ENCODE results near the gene SDK1.
"Not testable (repeated sequence)": the region's sequence is repeated elsewhere in the genome, so short reads cannot be mapped to it uniquely, and the experiment has no call there.

Gene SDK1

GRCh38 chr7:3696113-3696512, 395.1 kb downstream of the SDK1 start:
- no peak overlapping the region for H3K27ac Mint-ChIP-seq
- no peak overlapping the region for H3K4me3 Mint-ChIP-seq
- H3K9me3 Mint-ChIP-seq = peaks cover 7% of the 10 kb centered on the region
- no peaks in the 10 kb centered on the region for H3K36me3 Mint-ChIP-seq (ENCODE audit: low read depth)
- H3K4me1 Mint-ChIP-seq = peaks cover 8% of the 10 kb centered on the region
- TF ChIP-seq, protein P1, sequence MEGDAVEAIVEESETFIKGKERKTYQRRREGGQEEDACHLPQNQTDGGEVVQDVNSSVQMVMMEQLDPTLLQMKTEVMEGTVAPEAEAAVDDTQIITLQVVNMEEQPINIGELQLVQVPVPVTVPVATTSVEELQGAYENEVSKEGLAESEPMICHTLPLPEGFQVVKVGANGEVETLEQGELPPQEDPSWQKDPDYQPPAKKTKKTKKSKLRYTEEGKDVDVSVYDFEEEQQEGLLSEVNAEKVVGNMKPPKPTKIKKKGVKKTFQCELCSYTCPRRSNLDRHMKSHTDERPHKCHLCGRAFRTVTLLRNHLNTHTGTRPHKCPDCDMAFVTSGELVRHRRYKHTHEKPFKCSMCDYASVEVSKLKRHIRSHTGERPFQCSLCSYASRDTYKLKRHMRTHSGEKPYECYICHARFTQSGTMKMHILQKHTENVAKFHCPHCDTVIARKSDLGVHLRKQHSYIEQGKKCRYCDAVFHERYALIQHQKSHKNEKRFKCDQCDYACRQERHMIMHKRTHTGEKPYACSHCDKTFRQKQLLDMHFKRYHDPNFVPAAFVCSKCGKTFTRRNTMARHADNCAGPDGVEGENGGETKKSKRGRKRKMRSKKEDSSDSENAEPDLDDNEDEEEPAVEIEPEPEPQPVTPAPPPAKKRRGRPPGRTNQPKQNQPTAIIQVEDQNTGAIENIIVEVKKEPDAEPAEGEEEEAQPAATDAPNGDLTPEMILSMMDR (IDR thresholded peaks at IDR 0.05; ENCODE audit: unreplicated experiment in 3 of 3) = no peak
- no peaks in the 10 kb centered on the region for H3K27me3 Mint-ChIP-seq (ENCODE audit: low read depth)

DNA sequence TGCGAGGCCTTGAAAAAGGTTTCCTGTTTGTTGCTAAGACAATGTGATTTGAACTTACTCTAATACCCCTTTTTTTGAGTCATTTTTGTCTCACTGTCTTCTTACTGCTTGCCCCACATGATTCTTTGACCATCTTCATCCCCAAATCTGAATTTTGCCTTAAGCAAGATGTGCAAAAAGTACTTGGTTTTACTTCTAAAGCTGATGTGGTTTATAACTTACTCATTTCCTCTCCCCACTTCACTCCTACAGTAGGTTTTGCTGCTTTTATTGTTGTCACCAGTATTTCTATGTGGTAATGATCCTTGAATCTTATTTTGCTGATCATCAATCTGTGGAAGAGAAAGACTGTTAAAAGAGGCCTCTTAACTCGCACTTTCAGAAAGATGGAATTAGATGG, 396.4 kb downstream of the SDK1 start:
- H3K4me1 Mint-ChIP-seq = no peaks in the 10 kb centered on the region
- H3K9me3 Mint-ChIP-seq = peaks cover 7% of the 10 kb centered on the region
- TF ChIP-seq, protein P1 (IDR thresholded peaks at IDR 0.05; ENCODE audit: unreplicated experiment in 3 of 3) = no peak
- no peaks in the 10 kb centered on the region for H3K36me3 Mint-ChIP-seq (ENCODE audit: low read depth)
- no peak overlapping the region for H3K4me3 Mint-ChIP-seq
- no peaks in the 10 kb centered on the region for H3K27me3 Mint-ChIP-seq (ENCODE audit: low read depth)
- no peak overlapping the region for H3K27ac Mint-ChIP-seq

DNA sequence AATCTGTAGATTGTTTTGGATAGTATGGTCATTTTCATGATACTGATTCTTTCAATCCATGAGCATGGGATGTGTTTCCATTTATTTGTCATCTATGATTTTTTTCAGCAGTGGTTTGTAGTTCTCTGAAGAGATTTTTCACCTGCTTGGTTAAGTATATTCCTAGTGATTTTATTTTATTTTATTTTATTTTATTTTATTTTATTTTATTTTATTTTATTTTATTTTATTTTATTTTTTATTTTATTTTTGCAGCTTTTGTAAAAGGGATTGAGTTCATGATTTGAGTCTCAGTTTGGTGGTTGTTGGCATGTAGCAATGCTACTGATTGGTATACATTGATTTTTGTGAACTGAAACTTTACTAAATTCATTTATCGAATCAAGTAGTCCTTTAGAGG, 404.2 kb downstream of the SDK1 start:
- Mint-ChIP-seq H3K4me3 (no peak overlapping the region), H3K27ac (no peak overlapping the region), H3K36me3 (ENCODE audit: low read depth) (no peaks in the 10 kb centered on the region), H3K27me3 (ENCODE audit: low read depth) (no peaks in the 10 kb centered on the region), H3K4me1 (peaks cover 5% of the 10 kb centered on the region), H3K9me3 (peaks cover 32% of the 10 kb centered on the region)
- TF ChIP-seq, protein P1 (IDR thresholded peaks at IDR 0.05; ENCODE audit: unreplicated experiment in 3 of 3) = no peak

GRCh38 chr7:3706091-3706490, 405.0 kb downstream of the SDK1 start:
- not testable (repeated sequence) for H3K36me3 Mint-ChIP-seq (ENCODE audit: low read depth); H3K27me3 Mint-ChIP-seq (ENCODE audit: low read depth); H3K27ac Mint-ChIP-seq; H3K4me1 Mint-ChIP-seq; H3K4me3 Mint-ChIP-seq
- peaks cover 27% of the 10 kb centered on the region for H3K9me3 Mint-ChIP-seq

DNA sequence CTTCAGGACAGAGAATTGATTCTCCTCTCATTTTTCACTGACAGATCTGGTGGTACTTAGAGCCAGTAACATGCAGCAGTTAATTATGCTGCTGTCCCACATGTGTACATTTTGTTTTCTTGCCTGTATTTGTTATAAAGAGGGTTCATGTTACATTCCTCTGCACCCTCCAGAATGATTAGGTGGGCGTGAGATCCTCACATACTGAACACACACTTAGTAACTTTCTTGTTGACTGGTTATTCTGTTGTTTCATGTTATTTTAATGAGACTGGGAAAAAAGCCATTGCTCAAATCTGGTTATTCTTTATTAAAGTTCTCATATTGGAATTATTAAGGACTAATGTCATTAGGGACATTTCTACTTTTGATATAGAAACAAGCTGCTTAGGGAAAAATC, 409.1 kb downstream of the SDK1 start:
- TF ChIP-seq, protein P1 (IDR thresholded peaks at IDR 0.05; ENCODE audit: unreplicated experiment in 3 of 3) = no peak
- no peaks in the 10 kb centered on the region for H3K36me3 Mint-ChIP-seq (ENCODE audit: low read depth)
- no peak overlapping the region for H3K4me3 Mint-ChIP-seq
- H3K27me3 Mint-ChIP-seq (ENCODE audit: low read depth) = no peaks in the 10 kb centered on the region
- H3K4me1 Mint-ChIP-seq = peaks cover 8% of the 10 kb centered on the region
- no peak overlapping the region for H3K27ac Mint-ChIP-seq
- H3K9me3 Mint-ChIP-seq = peaks cover 20% of the 10 kb centered on the region

DNA sequence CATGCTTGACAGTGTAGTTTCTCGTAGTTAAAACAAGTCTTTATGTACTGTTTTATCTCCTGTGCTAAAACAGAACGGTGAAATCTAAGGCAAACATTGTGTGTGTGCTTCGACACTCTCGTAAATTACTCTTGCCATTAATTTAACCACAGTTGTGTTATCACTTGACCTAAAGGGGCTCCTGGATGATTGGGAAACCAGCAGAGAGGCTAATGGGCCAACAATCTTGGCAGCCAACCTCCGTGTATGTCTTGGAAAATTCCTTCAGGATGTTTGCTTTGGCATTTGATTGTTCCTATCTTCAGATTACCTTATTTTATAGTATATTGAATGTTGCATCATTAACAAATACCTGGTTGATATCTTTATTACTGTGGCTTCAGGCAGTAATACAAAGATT, 409.5 kb downstream of the SDK1 start:
- no peaks in the 10 kb centered on the region for H3K27me3 Mint-ChIP-seq (ENCODE audit: low read depth)
- H3K27ac Mint-ChIP-seq = no peak overlapping the region
- H3K4me3 Mint-ChIP-seq = no peak overlapping the region
- no peaks in the 10 kb centered on the region for H3K36me3 Mint-ChIP-seq (ENCODE audit: low read depth)
- TF ChIP-seq, protein P1 (IDR thresholded peaks at IDR 0.05; ENCODE audit: unreplicated experiment in 3 of 3) = no peak
- peaks cover 8% of the 10 kb centered on the region for H3K4me1 Mint-ChIP-seq
- peaks cover 20% of the 10 kb centered on the region for H3K9me3 Mint-ChIP-seq

Measured in nephron (organoid).